Anterior cingulate cortex (tissue), 58 donors: ENCODE results near the gene IGSF23.

ENCODE experiments used
- DNase-seq, 58 donors: peaks; one replicate each; lab custom pipeline; 2025; lab: John Stamatoyannopoulos, UW

IGSF23 gene, protein sequence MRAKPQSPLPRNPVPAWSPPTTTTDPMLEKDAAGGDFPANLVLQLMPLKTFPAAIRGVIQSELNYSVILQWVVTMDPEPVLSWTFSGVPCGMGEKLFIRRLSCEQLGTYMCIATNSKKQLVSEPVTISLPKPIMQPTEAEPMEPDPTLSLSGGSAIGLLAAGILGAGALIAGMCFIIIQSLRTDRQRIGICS

GRCh38 chr19:44613295-44614178 is at the start of gene IGSF23:
IGSF23 (plus strand) TSS chr19:44613563; CDS start chr19:44613646, 83 bp downstream.
- no peak for DNase-seq

DNA sequence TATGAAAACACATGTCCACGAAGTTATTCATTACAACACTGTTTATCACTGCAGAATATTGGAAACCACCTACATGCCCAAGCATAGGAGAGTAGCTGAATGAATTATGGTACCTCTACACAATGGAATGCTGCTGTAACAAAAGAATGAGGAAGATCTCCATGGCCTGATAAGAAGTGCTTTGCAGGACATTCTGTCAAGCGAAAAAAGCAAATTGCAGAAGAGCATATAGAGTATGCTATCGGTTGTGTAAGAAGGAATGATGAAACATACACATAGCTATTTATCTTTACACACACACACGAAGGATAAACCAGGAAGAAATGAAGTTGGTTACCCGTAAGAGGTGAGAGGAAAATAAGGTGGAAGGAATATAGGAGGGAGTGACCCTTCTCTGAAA is 46.4 kb upstream of the IGSF23 start:
- no peak for DNase-seq

GRCh38 chr19:44567745-44568144 is 45.6 kb upstream of the IGSF23 start:
- no peak for DNase-seq

GRCh38 chr19:44570603-44570983 is 42.8 kb upstream of the IGSF23 start:
- no peak for DNase-seq

- DNase-seq, result peak in 45 of 58 donors; percentile 0 to 69 (median 12)
Observed at GRCh38 chr19:44570984-44571684, 42.2 kb upstream of the IGSF23 start.

- DNase-seq, result no peak
Observed at GRCh38 chr19:44571830-44572580, 41.4 kb upstream of the IGSF23 start.

- DNase-seq, result no peak
Observed at GRCh38 chr19:44572581-44572900, 40.8 kb upstream of the IGSF23 start.

DNA sequence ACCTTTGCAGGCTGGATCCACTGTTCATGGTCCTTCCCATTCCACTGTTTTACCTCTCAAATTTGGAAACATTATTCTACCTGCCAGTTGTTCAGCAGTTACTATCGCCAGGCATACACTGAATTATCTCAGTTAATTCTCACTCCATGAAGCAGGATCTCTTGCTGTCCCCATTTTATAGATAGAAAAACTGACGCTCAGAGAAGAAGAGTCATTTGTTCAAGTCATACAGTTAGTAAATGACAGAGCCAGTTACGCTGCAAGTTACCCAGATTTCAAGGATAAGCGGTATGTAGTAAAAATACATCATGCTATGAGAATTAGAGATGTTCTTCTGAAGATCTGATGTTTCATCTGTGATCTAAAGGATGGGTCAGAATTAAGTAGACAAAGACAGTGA is 40.2 kb upstream of the IGSF23 start:
- DNase-seq, result no peak

GRCh38 chr19:44573627-44574026 is 39.7 kb upstream of the IGSF23 start:
- DNase-seq, result no peak

- DNase-seq, result peak in 1 of 58 donors; percentile 33
Observed at GRCh38 chr19:44574186-44574950, 39.0 kb upstream of the IGSF23 start.

DNA sequence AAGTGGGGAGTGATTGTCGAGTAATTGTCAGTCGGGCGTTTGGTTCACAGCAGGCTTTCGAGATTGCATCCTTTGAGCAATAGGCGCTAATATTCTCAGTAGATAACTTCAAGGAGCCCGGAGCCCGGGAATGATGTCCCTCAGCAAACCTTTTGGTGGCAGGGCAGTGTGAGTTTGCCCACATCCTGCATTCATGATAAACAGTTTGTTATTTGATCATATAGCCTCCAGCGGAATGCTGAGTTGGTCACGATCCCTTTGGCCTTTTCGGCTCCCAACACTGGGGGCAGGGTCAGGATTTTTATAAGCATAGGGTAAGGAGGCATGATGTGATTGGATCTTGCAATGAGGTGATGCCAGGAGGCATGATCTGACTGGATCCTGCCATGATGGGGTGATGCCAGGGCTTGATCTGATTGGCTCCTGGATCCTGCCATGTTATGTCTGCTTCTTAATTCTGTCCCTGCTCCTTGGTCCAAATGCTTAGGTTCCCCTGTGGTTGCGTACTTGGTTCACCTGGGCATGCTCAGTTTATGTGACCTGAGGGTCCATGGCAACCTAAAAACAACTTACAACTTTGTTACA is 38.2 kb upstream of the IGSF23 start:
- DNase-seq, result no peak

DNA sequence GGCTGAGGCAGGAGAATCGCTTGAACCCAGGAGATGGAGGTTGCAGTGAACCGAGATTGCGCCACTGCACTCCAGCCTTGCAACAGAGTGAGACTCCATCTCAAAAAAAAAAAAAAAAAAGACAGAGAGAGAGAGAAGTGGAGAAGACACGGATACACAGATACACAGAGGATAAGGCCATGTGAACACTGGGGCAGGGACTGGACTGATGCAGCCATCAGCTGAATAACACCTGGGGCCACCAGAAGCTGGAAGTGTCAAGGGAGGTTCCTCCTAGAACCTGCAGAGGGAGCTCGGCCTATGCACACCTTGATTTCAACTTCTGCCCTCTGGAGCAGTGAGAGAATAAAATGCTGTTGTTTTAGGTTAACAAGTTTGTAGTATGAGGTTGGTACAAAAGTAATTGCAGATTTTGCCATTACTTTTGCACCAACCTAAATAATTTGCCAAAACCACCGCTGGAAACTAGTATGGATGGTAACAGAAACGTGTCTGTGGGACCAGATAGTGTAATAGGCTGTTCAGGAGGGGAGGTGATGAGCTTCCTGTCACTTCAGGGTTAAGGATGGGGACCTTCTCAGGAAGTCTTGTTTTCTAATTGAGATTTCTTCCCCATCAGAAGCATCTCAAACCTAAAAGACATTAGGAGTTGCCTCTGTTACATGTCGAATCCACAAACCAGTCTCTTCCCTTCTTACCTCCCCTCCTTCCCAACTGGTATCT is 36.4 kb upstream of the IGSF23 start:
- no peak for DNase-seq

DNA sequence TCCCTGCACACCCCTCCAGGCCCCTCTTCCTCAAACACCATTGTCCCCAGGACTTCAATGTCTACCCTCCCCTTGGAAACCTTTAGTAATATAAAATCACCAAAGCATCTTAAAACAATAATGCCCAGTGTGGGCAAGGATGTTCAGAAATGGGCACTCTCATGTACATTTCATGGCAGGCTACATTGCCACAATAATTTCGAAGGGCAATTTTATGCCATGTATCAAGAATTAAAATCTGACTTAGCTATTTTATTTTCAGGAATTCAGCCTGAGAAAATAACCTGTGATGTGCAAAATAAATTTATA is 35.8 kb upstream of the IGSF23 start:
- no peak for DNase-seq

- no peak for DNase-seq
Observed at GRCh38 chr19:44579663-44580365, 33.5 kb upstream of the IGSF23 start.

DNA sequence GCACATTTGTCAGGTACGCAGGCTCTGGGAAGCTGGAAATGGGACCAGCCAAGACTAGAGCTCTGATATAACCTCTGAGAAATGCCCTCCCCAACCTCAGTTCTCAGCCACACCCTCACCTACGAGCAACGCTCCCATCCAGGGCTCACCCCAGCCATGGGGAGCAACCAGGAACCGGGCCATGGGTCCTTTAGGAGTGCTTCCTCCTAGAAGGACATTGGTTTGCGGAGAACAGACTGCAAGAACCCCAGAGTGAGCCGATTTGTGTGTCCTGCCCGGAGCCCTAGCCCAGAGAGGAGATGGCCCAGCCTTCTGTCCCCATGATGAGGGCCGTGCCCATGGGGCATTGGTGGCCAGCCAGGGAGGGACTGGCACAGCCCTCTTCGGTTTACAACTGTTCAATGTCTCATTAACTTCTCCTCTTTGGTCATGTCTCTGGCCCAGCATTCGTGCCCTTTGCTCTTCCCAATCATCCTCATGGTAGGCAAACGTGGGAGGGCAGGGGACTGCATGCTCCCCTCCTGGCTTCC is 32.9 kb upstream of the IGSF23 start:
- no peak for DNase-seq

DNA sequence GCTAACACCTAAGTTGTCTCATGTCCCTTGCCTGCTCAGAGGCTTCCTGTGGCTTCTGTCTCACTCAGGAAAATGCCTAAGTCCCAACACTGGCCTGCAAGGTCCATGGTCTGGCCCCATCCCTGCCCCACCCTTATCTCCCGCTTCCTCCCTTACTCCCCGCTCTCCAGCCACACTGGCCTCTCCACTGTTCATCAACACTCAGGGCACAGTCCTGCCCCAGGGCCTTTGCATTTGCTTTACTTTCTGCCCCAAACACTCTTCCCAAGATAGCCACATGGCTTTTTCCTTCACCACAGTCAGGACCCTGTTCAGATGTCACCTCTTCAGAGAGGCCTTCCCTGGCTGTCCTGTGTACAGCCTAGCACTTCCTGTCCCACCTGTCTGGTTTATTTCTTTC is 32.1 kb upstream of the IGSF23 start:
- DNase-seq, result no peak

- DNase-seq, result no peak
Observed at GRCh38 chr19:44582581-44583265, 30.6 kb upstream of the IGSF23 start.
